Loucy (cell line): ENCODE measurements around the gene OVOL2.

ENCODE experiments used
- H2AFZ ChIP-seq: fragments of 200-600 bp; sonication (generic); 2 replicates; pipeline ENCODE4 v1.6.0; 2016; ENCODE audit warnings: antibody characterized with exemption, mild to moderate bottlenecking, low read length, moderate library complexity
- H3F3A ChIP-seq: fragments of 200-600 bp; 2 replicates; pipeline ENCODE4 v1.6.0; 2016; ENCODE audit warnings: antibody characterized with exemption, low read depth, mild to moderate bottlenecking
- H3K27me3 ChIP-seq: fragments of 200-600 bp; sonication (generic); 2 replicates; pipeline ENCODE4 v1.6.1; 2014; ENCODE audit warnings: low read length, mild to moderate bottlenecking; ENCODE audit not compliant: insufficient read depth, poor library complexity, severe bottlenecking
- H3K36me3 ChIP-seq: fragments of 200-600 bp; sonication (generic); 2 replicates; pipeline ENCODE4 v1.6.1; 2016; ENCODE audit warnings: low read length; ENCODE audit not compliant: insufficient read depth
- H3K4me1 ChIP-seq: fragments of 200-600 bp; sonication (generic); 2 replicates; pipeline ENCODE4 v1.5.1; 2014; ENCODE audit warnings: low read length, mild to moderate bottlenecking; ENCODE audit not compliant: insufficient read depth, poor library complexity, severe bottlenecking
- H3K4me2 ChIP-seq: fragments of 200-600 bp; sonication (generic); 2 replicates; pipeline ENCODE4 v1.6.0; 2014; ENCODE audit warnings: antibody characterized with exemption, low read length, low read depth, mild to moderate bottlenecking; ENCODE audit not compliant: poor library complexity, severe bottlenecking
- H3K4me3 ChIP-seq: fragments of 200-600 bp; sonication (generic); 2 replicates; pipeline ENCODE4 v1.5.1; 2014; ENCODE audit warnings: low read length, mild to moderate bottlenecking, mixed read lengths; ENCODE audit not compliant: poor library complexity, severe bottlenecking
- H3K79me2 ChIP-seq: fragments of 200-600 bp; sonication (generic); 2 replicates; pipeline ENCODE4 v1.6.1; 2014; ENCODE audit warnings: low read length; ENCODE audit not compliant: insufficient read depth
- H3K9ac ChIP-seq: fragments of 200-600 bp; sonication (generic); 2 replicates; pipeline ENCODE4 v1.6.0; 2014; ENCODE audit warnings: mild to moderate bottlenecking, low read depth, low read length, moderate library complexity; ENCODE audit not compliant: poor library complexity, severe bottlenecking
- H3K9me2 ChIP-seq: fragments of 200-600 bp; sonication (generic); replicated peaks from 2 replicates; pipeline ENCODE4 v1.6.1; 2016; ENCODE audit warnings: low read depth, low read length, mixed read lengths
- H3K9me3 ChIP-seq: fragments of 200-600 bp; sonication (generic); 2 replicates; pipeline ENCODE4 v1.6.1; 2014; ENCODE audit warnings: mild to moderate bottlenecking, antibody characterized with exemption, low read length, low read depth; ENCODE audit not compliant: insufficient read depth
- H4K20me1 ChIP-seq: fragments of 200-600 bp; sonication (generic); 2 replicates; pipeline ENCODE4 v1.6.0; 2014; ENCODE audit warnings: antibody characterized with exemption, low read length, mild to moderate bottlenecking; ENCODE audit not compliant: insufficient read depth, poor library complexity, severe bottlenecking
- EZH2phosphoT487 ChIP-seq: fragments of 200-600 bp; IDR thresholded peaks from 2 replicates; pipeline ENCODE4 v1.6.1; 2018; ENCODE audit warnings: antibody characterized with exemption, mild to moderate bottlenecking, moderate library complexity, borderline replicate concordance
- TF ChIP-seq, protein P1 (sequence below): fragments of 200-600 bp; sonication (generic); conservative IDR thresholded peaks from 2 replicates; pipeline ENCODE4 v1.5.1; 2014; ENCODE audit warnings: mild to moderate bottlenecking, antibody characterized with exemption, low read length

OVOL2 gene

DNA sequence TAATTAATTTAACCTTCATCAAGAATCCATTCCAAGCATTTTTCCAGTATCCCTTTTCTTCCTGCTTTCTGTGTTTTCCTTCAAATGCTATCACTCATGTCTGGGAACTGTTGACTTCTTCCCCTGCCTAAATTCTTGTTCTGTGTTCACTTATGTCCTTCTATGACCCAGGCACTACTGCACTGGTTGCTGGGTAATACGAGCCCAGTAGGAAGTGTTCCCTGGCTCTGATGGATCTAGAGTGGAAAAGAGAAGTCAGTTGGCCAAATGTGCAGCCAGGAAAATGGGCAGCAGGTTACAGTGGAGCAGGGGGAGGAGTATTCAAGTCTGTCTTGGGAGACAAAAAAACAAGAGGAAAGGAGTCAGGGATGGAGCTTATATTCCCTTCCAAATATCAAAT lies 7.1 kb downstream of the OVOL2 start:
- H3K27me3 ChIP-seq, result no peaks in the 10 kb centered on the region
- no peak overlapping the region for H3K9ac ChIP-seq
- no peaks in the 10 kb centered on the region for H3K9me2 ChIP-seq
- no peak overlapping the region for H3K4me2 ChIP-seq
- H3F3A ChIP-seq, result no peaks in the 10 kb centered on the region
- H3K79me2 ChIP-seq, result no peaks in the 10 kb centered on the region
- no peaks in the 10 kb centered on the region for H3K4me1 ChIP-seq
- no peak overlapping the region for H2AFZ ChIP-seq
- TF ChIP-seq EZH2phosphoT487, result no peak
- TF ChIP-seq, protein P1, sequence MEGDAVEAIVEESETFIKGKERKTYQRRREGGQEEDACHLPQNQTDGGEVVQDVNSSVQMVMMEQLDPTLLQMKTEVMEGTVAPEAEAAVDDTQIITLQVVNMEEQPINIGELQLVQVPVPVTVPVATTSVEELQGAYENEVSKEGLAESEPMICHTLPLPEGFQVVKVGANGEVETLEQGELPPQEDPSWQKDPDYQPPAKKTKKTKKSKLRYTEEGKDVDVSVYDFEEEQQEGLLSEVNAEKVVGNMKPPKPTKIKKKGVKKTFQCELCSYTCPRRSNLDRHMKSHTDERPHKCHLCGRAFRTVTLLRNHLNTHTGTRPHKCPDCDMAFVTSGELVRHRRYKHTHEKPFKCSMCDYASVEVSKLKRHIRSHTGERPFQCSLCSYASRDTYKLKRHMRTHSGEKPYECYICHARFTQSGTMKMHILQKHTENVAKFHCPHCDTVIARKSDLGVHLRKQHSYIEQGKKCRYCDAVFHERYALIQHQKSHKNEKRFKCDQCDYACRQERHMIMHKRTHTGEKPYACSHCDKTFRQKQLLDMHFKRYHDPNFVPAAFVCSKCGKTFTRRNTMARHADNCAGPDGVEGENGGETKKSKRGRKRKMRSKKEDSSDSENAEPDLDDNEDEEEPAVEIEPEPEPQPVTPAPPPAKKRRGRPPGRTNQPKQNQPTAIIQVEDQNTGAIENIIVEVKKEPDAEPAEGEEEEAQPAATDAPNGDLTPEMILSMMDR, result no peak
- H3K4me3 ChIP-seq, result no peak overlapping the region
- no peaks in the 10 kb centered on the region for H3K36me3 ChIP-seq
- no peaks in the 10 kb centered on the region for H4K20me1 ChIP-seq
- H3K9me3 ChIP-seq, result no peaks in the 10 kb centered on the region

DNA sequence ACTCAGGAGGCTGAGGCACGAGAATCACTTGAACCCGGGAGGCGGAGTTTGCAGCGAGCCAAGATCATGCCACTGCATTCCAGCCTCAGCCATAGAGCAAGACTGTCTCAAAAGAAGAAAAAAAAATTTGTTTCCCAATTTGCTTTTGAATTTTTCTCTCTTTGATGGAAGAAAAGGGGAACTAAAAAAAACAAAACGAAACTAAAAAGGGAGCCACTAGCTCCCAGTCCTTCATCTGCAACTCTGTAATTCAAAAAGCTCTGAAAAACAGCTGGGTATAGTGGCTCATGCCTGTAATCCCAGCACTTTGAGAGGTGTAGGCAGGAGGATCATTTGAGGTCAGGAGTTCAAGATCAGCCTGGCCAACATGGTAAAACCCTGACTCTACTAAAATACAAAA lies 9.5 kb downstream of the OVOL2 start:
- no peak overlapping the region for H3K9ac ChIP-seq
- no peaks in the 10 kb centered on the region for H3K36me3 ChIP-seq
- H3K9me3 ChIP-seq, result no peaks in the 10 kb centered on the region; the same call in 1 of the 2 replicates
- H3K4me3 ChIP-seq, result no peak overlapping the region
- no peaks in the 10 kb centered on the region for H3K27me3 ChIP-seq
- no peaks in the 10 kb centered on the region for H3K4me1 ChIP-seq
- no peaks in the 10 kb centered on the region for H4K20me1 ChIP-seq
- no peaks in the 10 kb centered on the region for H3F3A ChIP-seq
- H3K9me2 ChIP-seq, result no peaks in the 10 kb centered on the region
- H3K79me2 ChIP-seq, result no peaks in the 10 kb centered on the region
- no peak for TF ChIP-seq EZH2phosphoT487
- TF ChIP-seq, protein P1, result no peak
- H2AFZ ChIP-seq, result no peak overlapping the region
- H3K4me2 ChIP-seq, result no peak overlapping the region

DNA sequence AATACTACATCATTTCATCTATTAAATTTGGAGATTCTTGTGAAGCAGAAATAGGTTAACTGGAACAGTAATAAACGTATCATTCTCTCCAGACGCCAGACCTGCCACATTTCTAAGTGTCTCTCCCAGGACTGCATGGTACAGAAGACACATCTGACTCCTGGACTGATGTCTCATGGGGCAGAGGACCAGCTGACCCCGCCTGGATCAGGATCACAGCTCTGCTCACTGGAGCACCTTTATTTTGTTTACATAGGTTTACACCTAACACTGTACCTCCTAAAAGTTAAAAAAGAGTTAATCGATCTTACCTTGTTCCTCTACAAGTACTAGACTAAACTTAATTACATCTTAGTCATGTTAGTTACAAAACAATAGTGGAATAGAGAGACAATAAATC lies 11.2 kb downstream of the OVOL2 start:
- Histone ChIP-seq H2AFZ (no peak overlapping the region), H3K4me2 (no peak overlapping the region), H4K20me1 (no peaks in the 10 kb centered on the region), H3K9me3 (no peaks in the 10 kb centered on the region; the same call in 1 of the 2 replicates), H3K27me3 (no peaks in the 10 kb centered on the region), H3F3A (no peaks in the 10 kb centered on the region), H3K79me2 (no peaks in the 10 kb centered on the region), H3K4me3 (no peak overlapping the region), H3K9ac (no peak overlapping the region), H3K4me1 (no peaks in the 10 kb centered on the region), H3K36me3 (no peaks in the 10 kb centered on the region), H3K9me2 (no peaks in the 10 kb centered on the region)
- no peak for TF ChIP-seq EZH2phosphoT487
- TF ChIP-seq, protein P1, result no peak
